GM12892 (cell line): ENCODE measurements around the gene ALOX5.

Experiments
- POLR2A ChIP-seq: IDR thresholded peaks from 2 replicates; pipeline ENCODE4 v1.6.1; 2011; ENCODE audit warnings: low read depth, low read length, control low read depth
- POLR2AphosphoS5 ChIP-seq: IDR thresholded peaks from 2 replicates; pipeline ENCODE4 v1.6.1; 2011; ENCODE audit warnings: low read depth, low read length, control low read depth
- TAF1 ChIP-seq: IDR thresholded peaks from 2 replicates; pipeline ENCODE4 v1.6.1; 2011; ENCODE audit warnings: low read depth, mild to moderate bottlenecking, control low read depth, low read length, borderline replicate concordance

- TF ChIP-seq TAF1 (no peak), POLR2A (peak; percentile 23; the same call in 1 of the 2 replicates), POLR2AphosphoS5 (no peak)
Measured at GRCh38 chr10:45470098-45471012, 96.3 kb downstream of the ALOX5 start.
